GM06990 (cell line): ENCODE data around the gene PCLO.
A peak's percentile ranks its signal among the peaks of the same experiment; 100 is the strongest.

Experiments
- DNase-seq: peaks from one replicate; pipeline ENCODE4 v3.0.0-alpha.2; 2011; ENCODE audit not compliant: insufficient read length; ENCODE audit errors: extremely low read depth
- H3K27me3 ChIP-seq: replicated peaks from 2 replicates; pipeline ENCODE4 v1.6.0; 2011; ENCODE audit warnings: low read length; ENCODE audit not compliant: control insufficient read depth, insufficient read depth
- H3K36me3 ChIP-seq: 2 replicates; pipeline ENCODE4 v1.5.1; 2011; ENCODE audit warnings: low read length; ENCODE audit not compliant: control insufficient read depth, insufficient read depth
- H3K4me3 ChIP-seq: replicated peaks from 2 replicates; pipeline ENCODE4 v1.5.1; 2011; ENCODE audit warnings: low read depth, mild to moderate bottlenecking, control low read depth, low read length
- TF ChIP-seq, protein P1 (sequence below): IDR thresholded peaks from 2 replicates; pipeline ENCODE4 v1.5.1; 2011; ENCODE audit warnings: low read length, control low read depth, mild to moderate bottlenecking, inconsistent platforms; ENCODE audit not compliant: insufficient read depth, poor library complexity, severe bottlenecking

PCLO gene, protein sequence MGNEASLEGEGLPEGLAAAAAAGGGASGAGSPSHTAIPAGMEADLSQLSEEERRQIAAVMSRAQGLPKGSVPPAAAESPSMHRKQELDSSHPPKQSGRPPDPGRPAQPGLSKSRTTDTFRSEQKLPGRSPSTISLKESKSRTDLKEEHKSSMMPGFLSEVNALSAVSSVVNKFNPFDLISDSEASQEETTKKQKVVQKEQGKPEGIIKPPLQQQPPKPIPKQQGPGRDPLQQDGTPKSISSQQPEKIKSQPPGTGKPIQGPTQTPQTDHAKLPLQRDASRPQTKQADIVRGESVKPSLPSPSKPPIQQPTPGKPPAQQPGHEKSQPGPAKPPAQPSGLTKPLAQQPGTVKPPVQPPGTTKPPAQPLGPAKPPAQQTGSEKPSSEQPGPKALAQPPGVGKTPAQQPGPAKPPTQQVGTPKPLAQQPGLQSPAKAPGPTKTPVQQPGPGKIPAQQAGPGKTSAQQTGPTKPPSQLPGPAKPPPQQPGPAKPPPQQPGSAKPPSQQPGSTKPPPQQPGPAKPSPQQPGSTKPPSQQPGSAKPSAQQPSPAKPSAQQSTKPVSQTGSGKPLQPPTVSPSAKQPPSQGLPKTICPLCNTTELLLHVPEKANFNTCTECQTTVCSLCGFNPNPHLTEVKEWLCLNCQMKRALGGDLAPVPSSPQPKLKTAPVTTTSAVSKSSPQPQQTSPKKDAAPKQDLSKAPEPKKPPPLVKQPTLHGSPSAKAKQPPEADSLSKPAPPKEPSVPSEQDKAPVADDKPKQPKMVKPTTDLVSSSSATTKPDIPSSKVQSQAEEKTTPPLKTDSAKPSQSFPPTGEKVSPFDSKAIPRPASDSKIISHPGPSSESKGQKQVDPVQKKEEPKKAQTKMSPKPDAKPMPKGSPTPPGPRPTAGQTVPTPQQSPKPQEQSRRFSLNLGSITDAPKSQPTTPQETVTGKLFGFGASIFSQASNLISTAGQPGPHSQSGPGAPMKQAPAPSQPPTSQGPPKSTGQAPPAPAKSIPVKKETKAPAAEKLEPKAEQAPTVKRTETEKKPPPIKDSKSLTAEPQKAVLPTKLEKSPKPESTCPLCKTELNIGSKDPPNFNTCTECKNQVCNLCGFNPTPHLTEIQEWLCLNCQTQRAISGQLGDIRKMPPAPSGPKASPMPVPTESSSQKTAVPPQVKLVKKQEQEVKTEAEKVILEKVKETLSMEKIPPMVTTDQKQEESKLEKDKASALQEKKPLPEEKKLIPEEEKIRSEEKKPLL (N-terminal part only)

DNA sequence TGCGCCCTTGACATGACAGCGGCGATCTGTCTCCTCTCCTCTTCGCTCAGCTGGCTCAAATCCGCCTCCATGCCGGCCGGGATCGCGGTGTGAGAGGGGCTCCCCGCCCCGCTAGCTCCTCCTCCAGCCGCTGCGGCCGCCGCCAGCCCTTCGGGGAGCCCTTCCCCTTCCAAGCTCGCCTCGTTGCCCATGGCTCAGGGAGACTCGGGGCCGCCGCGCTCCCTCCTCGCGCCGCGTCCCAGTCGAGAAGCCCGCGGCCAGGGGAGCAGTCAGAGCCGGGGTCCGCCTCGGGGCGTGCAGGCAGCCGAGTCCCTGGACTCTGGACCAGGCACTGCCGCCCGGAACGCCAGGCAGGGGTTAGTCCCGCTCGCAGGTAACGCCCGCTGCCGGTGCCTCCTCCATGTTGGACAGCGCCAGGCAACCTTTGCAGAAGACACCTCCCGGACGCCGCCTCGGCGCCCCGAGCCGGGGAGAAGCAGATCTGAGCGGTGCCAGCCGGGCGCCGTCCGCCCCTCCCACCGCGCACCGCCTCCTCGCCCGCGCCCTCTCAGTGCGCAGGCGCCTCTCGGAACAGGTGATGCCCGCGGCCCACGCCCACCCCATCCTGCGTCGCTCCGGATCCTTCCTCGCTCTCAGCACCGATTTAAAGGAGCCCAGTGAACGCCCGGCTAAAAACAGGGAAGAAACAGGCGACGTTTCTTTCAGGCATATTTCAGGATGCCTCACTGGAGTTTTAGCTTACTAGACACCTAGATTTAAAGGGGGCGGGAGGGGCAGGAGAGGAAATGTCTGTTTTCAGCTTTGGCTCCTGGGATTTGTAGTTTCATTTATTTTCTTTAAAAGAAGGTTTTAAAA lies at the start of gene PCLO:
Gene PCLO (minus strand): TSS at position 483 of the 855 bp plus-strand sequence. CDS start 292 bp downstream, at position 191.
- Histone ChIP-seq H3K36me3 (no peaks in the 10 kb centered on the region), H3K4me3 (peak within 1 kb of the TSS; percentile 42), H3K27me3 (no peaks in the 10 kb centered on the region)
- TF ChIP-seq, protein P1, sequence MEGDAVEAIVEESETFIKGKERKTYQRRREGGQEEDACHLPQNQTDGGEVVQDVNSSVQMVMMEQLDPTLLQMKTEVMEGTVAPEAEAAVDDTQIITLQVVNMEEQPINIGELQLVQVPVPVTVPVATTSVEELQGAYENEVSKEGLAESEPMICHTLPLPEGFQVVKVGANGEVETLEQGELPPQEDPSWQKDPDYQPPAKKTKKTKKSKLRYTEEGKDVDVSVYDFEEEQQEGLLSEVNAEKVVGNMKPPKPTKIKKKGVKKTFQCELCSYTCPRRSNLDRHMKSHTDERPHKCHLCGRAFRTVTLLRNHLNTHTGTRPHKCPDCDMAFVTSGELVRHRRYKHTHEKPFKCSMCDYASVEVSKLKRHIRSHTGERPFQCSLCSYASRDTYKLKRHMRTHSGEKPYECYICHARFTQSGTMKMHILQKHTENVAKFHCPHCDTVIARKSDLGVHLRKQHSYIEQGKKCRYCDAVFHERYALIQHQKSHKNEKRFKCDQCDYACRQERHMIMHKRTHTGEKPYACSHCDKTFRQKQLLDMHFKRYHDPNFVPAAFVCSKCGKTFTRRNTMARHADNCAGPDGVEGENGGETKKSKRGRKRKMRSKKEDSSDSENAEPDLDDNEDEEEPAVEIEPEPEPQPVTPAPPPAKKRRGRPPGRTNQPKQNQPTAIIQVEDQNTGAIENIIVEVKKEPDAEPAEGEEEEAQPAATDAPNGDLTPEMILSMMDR: no peak
- peak; percentile 32 for DNase-seq

DNA sequence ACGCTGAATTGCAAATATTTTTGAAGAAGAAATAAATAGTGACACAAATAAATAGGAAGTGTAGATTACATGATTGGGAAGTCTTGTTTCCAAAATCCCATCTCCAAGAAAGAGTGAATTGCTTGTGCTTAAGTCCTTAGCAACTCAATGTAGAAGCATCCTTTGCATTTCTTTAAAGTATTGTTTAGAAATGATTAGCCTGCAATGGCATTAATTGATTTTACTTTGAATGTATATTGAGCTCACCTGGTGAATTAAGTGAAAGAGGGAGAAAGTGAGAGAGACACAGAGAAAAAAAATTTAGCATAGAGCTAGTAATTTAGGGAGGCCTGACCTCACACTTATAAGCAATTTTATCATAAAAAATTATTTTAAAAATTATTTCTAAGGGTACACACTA lies 49.0 kb upstream of the PCLO start:
- TF ChIP-seq, protein P1: no peak
- Histone ChIP-seq H3K4me3 (no peak overlapping the region), H3K36me3 (no peaks in the 10 kb centered on the region), H3K27me3 (no peaks in the 10 kb centered on the region)
- no peak for DNase-seq

DNA sequence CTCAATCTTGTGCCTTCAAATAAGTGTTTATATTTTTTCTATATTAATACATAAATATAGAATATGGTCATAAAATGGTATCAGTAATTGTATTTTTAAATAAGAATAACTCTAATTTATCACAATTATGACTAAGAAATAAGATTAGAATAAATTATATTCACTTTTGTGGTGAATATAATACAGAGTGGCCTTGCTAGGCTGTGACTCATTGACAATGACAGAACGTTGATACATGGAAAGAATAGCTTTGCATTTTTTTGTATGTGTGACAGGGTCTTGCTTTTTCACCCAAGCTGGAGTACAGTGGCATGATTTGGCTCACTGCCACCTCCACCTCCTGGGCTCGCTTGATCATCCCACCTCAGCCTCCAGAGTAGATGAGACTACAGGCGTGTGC lies 47.8 kb upstream of the PCLO start:
- DNase-seq: no peak
- H3K4me3 ChIP-seq: no peak overlapping the region
- H3K36me3 ChIP-seq: no peaks in the 10 kb centered on the region
- no peaks in the 10 kb centered on the region for H3K27me3 ChIP-seq
- TF ChIP-seq, protein P1: no peak

DNA sequence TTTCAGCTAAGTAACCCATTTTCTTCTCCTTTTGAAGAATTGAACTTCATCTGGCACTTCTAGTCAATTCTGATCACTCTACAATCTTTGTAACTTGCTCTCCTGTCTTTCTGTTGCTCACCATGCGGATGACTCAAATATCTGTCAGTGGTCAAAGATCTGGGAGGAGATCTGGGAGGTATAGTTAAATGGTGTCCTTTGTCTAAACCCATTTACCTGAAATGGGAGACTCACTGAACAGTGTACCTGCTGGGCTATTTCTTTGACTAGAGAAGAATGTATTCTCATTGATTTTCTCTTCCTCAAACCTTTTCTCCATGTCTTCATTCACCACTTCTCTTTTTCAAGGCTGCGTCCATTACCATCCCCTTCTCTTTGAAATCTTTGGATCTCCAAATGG lies 42.0 kb upstream of the PCLO start:
- TF ChIP-seq, protein P1: no peak
- no peak overlapping the region for H3K4me3 ChIP-seq
- DNase-seq: no peak
- no peaks in the 10 kb centered on the region for H3K27me3 ChIP-seq
- H3K36me3 ChIP-seq: no peaks in the 10 kb centered on the region

DNA sequence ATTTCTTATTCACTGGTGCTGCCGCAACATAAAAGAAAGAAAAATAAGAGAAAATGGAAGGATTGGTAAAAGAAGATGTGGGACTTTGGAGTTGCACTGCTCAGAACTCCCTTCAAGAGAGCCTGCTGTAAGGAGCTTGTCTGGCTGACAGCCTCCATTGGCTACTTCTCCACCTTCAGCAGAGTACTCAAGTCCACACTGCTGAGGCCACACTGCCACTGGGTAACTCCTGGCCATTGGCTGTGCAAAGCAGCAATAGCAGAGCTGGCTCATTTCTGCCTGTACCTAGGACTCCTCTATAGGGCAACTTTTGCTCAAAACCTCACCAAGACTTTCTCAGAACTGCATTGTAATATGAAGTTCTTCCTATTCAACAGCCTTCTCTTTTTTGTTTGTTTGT lies 38.7 kb upstream of the PCLO start:
- TF ChIP-seq, protein P1: no peak
- Histone ChIP-seq H3K27me3 (no peaks in the 10 kb centered on the region), H3K4me3 (no peak overlapping the region), H3K36me3 (no peaks in the 10 kb centered on the region)
- DNase-seq: no peak
